HG02759 (cell line): ENCODE results near the gene ZNF532.

ENCODE experiments used
- ATAC-seq: cut with Tn5 transposase; IDR thresholded peaks from one replicate; pipeline ENCODE4 v1.9.1; 2021; ENCODE audit warnings: mild to moderate bottlenecking, moderate library complexity; ENCODE audit not compliant: unreplicated experiment

The ZNF532 gene

DNA sequence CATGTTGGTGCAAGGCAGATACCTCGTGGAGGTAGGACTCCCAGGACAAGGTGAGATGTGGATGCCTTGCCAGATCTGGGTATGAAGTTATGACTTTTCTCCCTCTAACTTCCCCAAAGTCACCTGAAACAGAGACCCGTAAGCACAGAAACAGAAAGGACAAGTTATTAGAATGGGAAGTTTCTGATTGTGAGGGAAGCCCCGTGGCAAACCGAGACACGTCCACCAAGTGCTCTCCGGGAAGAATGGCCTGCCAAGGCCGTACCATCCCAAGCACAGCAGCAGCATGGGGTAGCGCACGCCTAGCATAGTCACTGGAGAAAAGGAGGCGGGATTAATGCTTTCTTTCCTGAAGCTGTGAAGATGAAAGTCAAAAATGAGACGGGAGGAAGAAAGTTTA is 110.6 kb downstream of the ZNF532 start:
- no peak for ATAC-seq

DNA sequence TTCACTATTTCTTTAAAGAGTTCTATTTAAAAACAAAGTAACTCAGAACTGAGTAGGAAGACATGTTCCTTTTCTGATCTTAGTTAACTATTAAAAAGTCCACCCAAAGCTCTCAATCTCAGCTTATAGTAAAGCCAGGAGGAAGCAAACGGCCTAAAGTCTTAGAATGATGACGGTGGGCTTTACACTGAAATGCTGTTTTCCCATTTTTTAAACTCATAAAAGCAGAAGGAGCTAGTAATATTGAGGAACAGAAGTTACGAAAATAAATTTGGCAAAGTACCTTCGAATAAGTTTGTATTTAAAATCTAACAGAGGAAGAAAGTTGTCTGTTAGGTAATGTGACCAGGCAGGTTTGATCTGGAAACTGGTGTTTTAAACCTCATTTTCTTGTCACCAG is 111.1 kb downstream of the ZNF532 start:
- no peak for ATAC-seq

GRCh38 chr18:58977223-58977622 is 112.5 kb downstream of the ZNF532 start:
- no peak for ATAC-seq

DNA sequence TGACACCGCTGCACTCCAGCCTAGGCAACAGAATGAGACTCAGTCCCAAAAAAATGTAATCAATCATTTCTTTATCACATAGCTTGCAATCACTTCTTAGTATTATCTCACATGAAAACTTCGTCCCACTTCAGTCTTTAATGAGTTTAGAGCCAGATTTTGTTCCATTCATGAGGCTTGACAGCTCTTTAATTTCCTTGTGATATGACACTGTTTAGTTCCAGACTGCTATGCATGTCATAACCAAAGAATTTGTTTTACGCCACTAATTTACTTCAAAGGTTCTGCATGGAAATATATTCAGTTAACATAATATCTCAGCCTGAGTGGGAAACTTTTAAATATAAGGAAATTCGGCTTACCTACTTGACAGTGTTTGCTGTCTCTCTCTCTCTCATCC is 113.1 kb downstream of the ZNF532 start:
- ATAC-seq: no peak

- ATAC-seq: no peak
Measured at GRCh38 chr18:58978916-58979315, 114.2 kb downstream of the ZNF532 start.

DNA sequence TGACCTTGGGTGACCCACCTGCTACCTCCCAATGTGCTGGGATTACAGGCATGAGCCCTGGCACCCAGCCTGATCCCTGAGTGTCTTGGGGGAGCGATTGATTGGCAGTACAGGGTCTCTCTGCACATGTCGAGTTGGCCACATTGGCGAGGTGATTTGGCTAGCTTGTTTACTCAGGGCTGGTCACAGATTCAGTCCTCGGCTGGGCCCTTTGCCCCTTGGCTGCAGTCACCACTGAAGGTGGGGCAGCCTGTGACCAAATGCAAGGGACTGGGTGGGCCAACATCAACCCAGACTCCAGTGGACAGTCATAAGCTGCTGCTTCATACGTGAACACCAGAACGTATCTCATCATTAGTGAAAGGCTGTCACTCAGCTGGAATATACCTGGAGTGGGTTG is 114.9 kb downstream of the ZNF532 start:
- ATAC-seq: no peak

DNA sequence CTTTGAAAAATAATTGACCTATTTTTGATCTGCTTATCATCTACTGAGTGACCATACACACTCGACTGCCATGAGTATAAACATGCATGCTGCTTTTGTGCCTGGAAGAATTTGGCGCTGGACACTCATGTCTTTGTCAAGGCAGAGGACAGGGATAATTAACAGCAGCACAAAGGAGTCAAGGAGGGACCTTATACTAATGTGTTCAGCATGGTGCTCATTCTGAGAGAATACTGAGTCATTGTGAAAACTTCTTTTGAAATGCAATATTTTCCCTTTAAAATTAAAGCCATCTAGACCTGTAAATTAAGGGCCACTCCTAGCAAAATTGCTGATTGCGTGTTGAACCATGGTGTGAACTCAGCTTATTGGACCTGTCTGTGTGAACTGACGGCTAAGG is 116.3 kb downstream of the ZNF532 start:
- peak; percentile 67 for ATAC-seq

DNA sequence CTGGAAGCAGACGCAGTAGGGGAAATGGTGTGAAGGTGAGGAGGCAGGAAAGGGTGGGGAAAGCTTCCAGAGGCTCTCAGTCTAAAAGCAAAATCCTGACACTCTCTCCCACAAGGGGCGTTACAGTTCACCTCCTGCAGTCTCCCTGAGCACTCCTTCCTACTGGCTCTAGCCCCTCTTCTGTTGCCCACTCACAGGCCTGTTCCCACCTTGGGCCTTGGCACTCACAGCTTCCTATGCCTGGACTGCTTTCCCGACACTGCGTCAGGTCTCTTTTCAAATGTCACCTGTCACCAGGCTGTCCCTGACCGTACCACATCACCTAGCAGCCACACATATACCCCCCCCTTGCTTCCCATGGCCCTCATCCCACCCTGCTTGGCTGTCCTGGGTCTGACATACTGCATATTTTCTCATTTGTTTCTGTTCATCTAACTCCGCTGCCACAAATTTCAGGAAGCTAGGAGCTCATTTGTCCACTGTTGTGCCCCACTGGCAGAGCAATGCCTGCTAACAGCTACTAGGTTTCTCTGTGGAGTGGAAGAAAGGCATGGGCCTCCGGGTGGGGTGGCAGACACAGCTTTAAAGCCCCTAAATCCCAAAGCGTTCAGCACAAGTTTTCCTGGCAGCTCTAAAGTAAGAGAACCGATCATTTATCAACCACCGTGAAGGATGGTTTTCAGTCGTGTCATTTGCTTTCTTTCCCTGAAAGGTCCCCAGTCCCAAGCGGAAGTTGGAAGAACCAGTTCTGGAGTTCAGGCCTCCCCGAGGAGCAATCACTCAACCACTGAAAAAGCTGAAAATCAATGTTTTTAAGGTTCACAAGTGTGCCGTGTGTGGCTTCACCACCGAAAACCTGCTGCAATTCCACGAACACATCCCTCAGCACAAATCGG is 118.8 kb downstream of the ZNF532 start:
- no peak for ATAC-seq

GRCh38 chr18:58988600-58988999 is 123.9 kb downstream of the ZNF532 start:
- no peak for ATAC-seq

GRCh38 chr18:58989184-58989759 is 124.6 kb downstream of the ZNF532 start:
- ATAC-seq: no peak

DNA sequence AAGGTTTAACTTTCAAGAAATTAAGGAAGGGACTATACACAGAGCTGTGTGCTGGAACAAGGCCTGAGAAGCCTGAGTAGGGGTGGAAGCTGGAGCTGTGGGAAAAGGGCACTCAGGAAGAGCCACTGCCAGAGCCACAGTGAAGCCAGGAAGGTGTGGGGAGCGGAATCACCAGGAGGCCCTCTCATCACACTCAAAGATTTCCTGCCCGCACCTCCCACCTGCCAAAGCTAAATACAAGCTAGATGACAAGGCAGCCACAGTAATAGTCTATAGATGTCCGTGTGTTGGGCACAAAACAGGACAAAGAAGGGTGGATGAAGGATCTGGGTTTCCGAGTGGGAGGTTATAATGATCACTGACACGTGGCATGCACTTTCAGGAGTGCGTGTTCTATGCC is 126.0 kb downstream of the ZNF532 start:
- no peak for ATAC-seq

GRCh38 chr18:58991167-58991798 is 126.6 kb downstream of the ZNF532 start:
- ATAC-seq: peak; percentile 82

DNA sequence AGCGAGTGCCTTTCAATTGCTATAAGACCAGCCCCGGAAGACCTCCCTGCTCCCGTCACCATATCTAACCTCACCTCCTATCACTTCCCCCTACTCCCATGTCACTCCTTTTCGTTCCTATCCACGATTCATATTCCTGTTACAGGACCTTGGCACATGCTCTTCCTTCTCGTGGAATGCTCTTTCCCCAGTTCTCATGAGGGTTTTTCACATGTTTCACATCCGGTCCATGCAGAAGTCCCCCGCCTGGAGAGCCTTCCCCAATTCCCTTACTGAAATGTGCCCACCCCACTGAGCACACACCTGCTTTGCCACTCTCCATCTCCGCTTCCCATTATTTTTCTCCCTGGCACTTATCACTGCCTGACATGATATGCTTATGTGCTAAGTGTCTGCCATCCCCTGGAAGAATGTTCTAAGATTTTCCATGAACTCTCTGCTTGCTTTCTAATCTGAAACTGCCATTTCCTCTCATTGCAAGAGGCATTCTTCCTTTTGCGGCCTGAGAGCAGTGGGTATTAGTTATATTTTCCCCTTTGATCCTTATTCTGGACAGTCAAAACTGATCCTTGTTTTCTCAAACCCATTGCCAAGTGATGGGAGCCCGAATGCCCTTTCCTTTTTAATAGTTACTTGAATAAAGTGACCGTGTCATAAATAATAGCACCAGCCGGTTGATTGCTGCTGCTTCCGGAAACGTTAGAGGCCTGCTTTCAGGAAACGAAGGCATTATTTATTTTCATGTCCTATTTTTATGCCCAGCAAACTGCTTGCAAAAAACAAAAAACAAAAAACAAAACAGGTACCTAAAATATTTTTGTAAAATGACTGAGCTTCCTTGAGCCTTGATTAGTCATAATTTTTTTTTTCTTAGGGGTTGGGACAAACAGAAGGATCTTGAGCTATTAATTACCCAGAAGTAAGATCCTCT is 127.9 kb downstream of the ZNF532 start:
- ATAC-seq: no peak

- no peak for ATAC-seq
Measured at GRCh38 chr18:58993260-58993659, 128.6 kb downstream of the ZNF532 start.

- ATAC-seq: no peak
Measured at GRCh38 chr18:58995663-58996062, 131.0 kb downstream of the ZNF532 start.

DNA sequence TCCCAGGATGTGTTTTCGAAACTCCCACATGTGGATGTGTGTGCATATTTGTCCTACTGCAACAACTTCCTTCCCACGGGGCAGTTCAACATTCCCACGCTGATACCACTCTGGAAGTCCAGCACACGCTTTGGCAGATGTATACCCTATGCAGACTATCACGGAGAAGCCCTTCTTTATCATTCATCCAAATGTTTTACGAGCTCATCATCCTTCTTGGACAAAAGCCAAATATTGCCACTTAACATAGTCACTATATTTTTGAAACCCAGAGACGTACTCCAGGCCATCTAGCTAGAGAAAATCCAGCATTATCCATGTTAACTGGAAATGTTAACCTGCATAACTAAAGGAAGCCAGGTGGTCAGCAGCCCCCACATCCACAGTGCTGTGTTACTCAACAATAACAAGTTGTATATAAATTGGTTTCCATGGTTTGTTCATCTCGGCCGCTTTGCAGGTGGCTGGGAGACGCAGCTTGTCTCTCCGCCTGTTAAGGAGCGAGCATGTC is 131.5 kb downstream of the ZNF532 start:
- ATAC-seq: no peak

- ATAC-seq: no peak
Measured at GRCh38 chr18:58996696-58997095, 132.0 kb downstream of the ZNF532 start.

DNA sequence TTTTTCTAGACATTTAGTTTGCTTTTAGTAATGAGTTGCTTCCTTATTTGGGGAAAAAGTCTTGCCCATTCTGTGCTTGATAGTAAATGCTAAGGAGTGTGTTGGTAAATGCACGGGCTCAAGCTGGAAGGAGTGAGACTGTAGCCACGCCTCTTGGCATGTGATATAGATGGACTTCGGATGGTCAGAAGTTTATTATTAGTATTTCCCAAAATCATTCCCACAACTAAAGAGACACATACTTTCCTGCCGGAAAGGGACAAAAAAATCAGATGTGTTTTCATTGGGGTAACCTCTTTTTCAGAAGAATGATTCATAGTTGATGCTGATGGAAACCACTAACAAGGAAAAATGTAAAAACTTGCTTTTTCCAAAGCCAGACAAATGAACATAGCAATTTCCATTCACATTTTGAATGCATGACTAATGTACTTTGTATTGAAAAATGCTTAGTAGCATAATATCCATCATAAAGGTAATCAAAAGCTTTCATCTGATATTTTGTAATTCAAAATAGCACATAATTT is 133.2 kb downstream of the ZNF532 start:
- ATAC-seq: no peak

DNA sequence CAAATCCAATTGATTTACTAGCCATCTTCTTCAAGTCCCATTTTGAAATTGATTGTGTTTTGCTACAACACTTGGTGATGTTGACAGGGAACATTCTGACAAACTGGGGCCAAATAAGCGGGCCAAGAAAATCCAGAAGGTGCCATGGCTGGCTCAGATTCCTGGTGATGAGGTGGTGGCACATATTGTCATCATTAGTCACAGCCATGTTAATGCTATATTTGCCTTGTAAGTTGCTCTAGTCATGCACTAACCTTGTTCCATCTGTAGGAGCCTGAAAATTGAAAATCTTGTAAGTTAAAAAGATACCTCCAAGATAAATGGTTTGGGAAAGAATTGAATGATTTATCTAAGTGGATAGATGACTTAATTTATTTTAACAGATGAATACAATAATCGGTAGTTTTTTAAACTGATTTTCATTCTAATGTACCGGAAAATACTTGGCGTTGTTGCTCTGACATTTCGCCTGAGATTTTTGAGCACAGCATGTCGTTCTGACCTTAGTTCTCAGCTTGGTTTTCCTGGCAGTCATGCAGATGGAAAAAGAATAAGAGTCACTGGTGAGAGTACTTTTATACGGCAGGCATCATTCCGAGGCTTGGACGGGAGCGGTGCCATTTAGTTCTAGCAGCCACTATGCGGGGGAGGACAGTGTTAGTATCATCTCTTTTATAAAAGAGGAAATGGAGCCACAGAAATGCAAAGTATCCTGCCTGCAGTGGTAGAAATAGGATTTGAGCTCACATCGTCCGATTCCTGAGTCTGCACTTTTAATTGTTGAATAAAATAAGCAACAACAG is 133.9 kb downstream of the ZNF532 start:
- ATAC-seq: peak; percentile 62

- no peak for ATAC-seq
Measured at GRCh38 chr18:59001166-59001565, 136.5 kb downstream of the ZNF532 start.
